Activated naive CD4-positive, alpha-beta T cell treated with anti-CD3 and anti-CD28 coated beads, Interleukin-2, amount 50 U/mL, for 72 hours (primary cell): ENCODE measurements around the gene HLA-DQA1. TPM values are rescaled to one million over a fixed set of nuclear protein-coding genes. Genes with fewer than 3 reads are reported as not detected.
A peak's percentile ranks its signal among the peaks of the same experiment; 100 is the strongest.
"Not testable (repeated sequence)": the region's sequence is repeated elsewhere in the genome, so short reads cannot be mapped to it uniquely, and the experiment has no call there.

Experiments used
- ATAC-seq, 2 donors: fragments of 150-1000 bp; cut with Tn5 transposase; 2 replicates each; pipeline ENCODE4 v1.10.0; 2021; ENCODE audit warnings: mild to moderate bottlenecking in 2 of 2, moderate library complexity in 2 of 2
- DNase-seq, 2 donors: peaks; one replicate each; pipeline ENCODE4 v3.0.0; 2021 to 2022; ENCODE audit warnings: low spot score in 2 of 2
- H3K27ac Mint-ChIP-seq, 2 donors: one replicate each; pipeline ENCODE4 v1.8.0; 2022; ENCODE audit warnings: mild to moderate bottlenecking in 2 of 2, mixed read lengths in 2 of 2
- H3K36me3 Mint-ChIP-seq, 2 donors: one replicate each; pipeline ENCODE4 v1.8.0; 2022; ENCODE audit warnings: mixed read lengths in 2 of 2
- H3K9me3 Mint-ChIP-seq, 2 donors: one replicate each; pipeline ENCODE4 v1.8.0; 2022; ENCODE audit warnings: mixed read lengths in 2 of 2
- total RNA-seq, 2 donors: library from RNA; stranded (reverse); gene quantifications; one replicate each; pipeline ENCODE4 v1.2.3, GENCODE V29; 2022

HLA-DQA1 gene
- total RNA-seq, 2 donors from 2014 or later, result 1.7 TPM; not detected in 1

- H3K36me3 Mint-ChIP-seq, result no peaks in the 10 kb centered on the region
- peak overlapping the region in 1 of 2 donors; percentile 50 for H3K27ac Mint-ChIP-seq
- no peak for ATAC-seq
- no peak for DNase-seq
- H3K9me3 Mint-ChIP-seq, result no peaks in the 10 kb centered on the region
These were observed 2.5 kb downstream of the HLA-DQA1 start for GRCh38 chr6:32639440-32640394.

- Mint-ChIP-seq H3K9me3 (no peaks in the 10 kb centered on the region), H3K27ac (no peak overlapping the region), H3K36me3 (no peaks in the 10 kb centered on the region)
- DNase-seq (no peak), ATAC-seq (no peak)
These were observed 3.9 kb downstream of the HLA-DQA1 start for GRCh38 chr6:32641122-32641521.

GRCh38 chr6:32641785-32642719, 4.8 kb downstream of the HLA-DQA1 start:
- not testable (repeated sequence) for H3K9me3 Mint-ChIP-seq, H3K27ac Mint-ChIP-seq, DNase-seq, ATAC-seq, H3K36me3 Mint-ChIP-seq

GRCh38 chr6:32642720-32643106, 5.5 kb downstream of the HLA-DQA1 start:
- DNase-seq (no peak), ATAC-seq (no peak)
- H3K9me3 Mint-ChIP-seq, result no peaks in the 10 kb centered on the region
- no peaks in the 10 kb centered on the region for H3K36me3 Mint-ChIP-seq
- H3K27ac Mint-ChIP-seq, result no peak overlapping the region

- Mint-ChIP-seq H3K27ac (no peak overlapping the region), H3K9me3 (no peaks in the 10 kb centered on the region), H3K36me3 (no peaks in the 10 kb centered on the region)
- DNase-seq, result no peak
- ATAC-seq, result no peak
These were observed 6.7 kb downstream of the HLA-DQA1 start for GRCh38 chr6:32643904-32644303.

- Mint-ChIP-seq H3K36me3 (no peaks in the 10 kb centered on the region), H3K27ac (no peak overlapping the region), H3K9me3 (no peaks in the 10 kb centered on the region)
- DNase-seq, result no peak
- no peak for ATAC-seq
These were observed 8.0 kb downstream of the HLA-DQA1 start for GRCh38 chr6:32645047-32645703.

- H3K36me3 Mint-ChIP-seq, result peaks cover 0 to 7% of the 10 kb centered on the region in 2 donors
- no peak for DNase-seq
- H3K27ac Mint-ChIP-seq, result no peak overlapping the region
These were observed 18.1 kb downstream of the HLA-DQA1 start for GRCh38 chr6:32655203-32655710.

GRCh38 chr6:32657329-32657728, 20.1 kb downstream of the HLA-DQA1 start:
- not testable (repeated sequence) for H3K9me3 Mint-ChIP-seq, H3K27ac Mint-ChIP-seq, DNase-seq, ATAC-seq, H3K36me3 Mint-ChIP-seq

More at GRCh38 chr6:32655203-32655710, 18.1 kb downstream of the HLA-DQA1 start:
- ATAC-seq, result no peak
- H3K9me3 Mint-ChIP-seq, result no peaks in the 10 kb centered on the region

GRCh38 chr6:32657819-32658218, 20.6 kb downstream of the HLA-DQA1 start:
- DNase-seq, H3K27ac Mint-ChIP-seq, H3K9me3 Mint-ChIP-seq, H3K36me3 Mint-ChIP-seq, ATAC-seq: not testable (repeated sequence)

GRCh38 chr6:32658268-32658897, 21.2 kb downstream of the HLA-DQA1 start:
- peaks cover 0 to 15% of the 10 kb centered on the region in 2 donors for H3K36me3 Mint-ChIP-seq
- H3K9me3 Mint-ChIP-seq, result no peaks in the 10 kb centered on the region
- H3K27ac Mint-ChIP-seq, result no peak overlapping the region
- ATAC-seq (no peak), DNase-seq (no peak)

GRCh38 chr6:32659856-32660595, 22.8 kb downstream of the HLA-DQA1 start:
- no peak overlapping the region for H3K27ac Mint-ChIP-seq

GRCh38 chr6:32662099-32662498, 24.9 kb downstream of the HLA-DQA1 start:
- Mint-ChIP-seq H3K36me3 (peaks cover 0 to 35% of the 10 kb centered on the region in 2 donors), H3K27ac (no peak overlapping the region), H3K9me3 (no peaks in the 10 kb centered on the region)
- ATAC-seq, result no peak
- DNase-seq, result no peak

More at GRCh38 chr6:32659856-32660595, 22.8 kb downstream of the HLA-DQA1 start:
- Mint-ChIP-seq H3K9me3 (no peaks in the 10 kb centered on the region), H3K36me3 (peaks cover 0 to 24% of the 10 kb centered on the region in 2 donors)
- ATAC-seq (no peak), DNase-seq (no peak)

- no peak for ATAC-seq
These were observed 25.6 kb downstream of the HLA-DQA1 start for GRCh38 chr6:32662836-32663235.

GRCh38 chr6:32664354-32664753, 27.1 kb downstream of the HLA-DQA1 start:
- Mint-ChIP-seq H3K9me3 (no peaks in the 10 kb centered on the region), H3K36me3 (peaks cover 0 to 35% of the 10 kb centered on the region in 2 donors), H3K27ac (no peak overlapping the region)
- no peak for ATAC-seq
- no peak for DNase-seq

More at GRCh38 chr6:32662836-32663235, 25.6 kb downstream of the HLA-DQA1 start:
- DNase-seq, result no peak
- no peak overlapping the region for H3K27ac Mint-ChIP-seq
- H3K36me3 Mint-ChIP-seq, result peaks cover 0 to 35% of the 10 kb centered on the region in 2 donors
- no peaks in the 10 kb centered on the region for H3K9me3 Mint-ChIP-seq

GRCh38 chr6:32664827-32665362, 27.7 kb downstream of the HLA-DQA1 start:
- H3K9me3 Mint-ChIP-seq, result no peaks in the 10 kb centered on the region
- peaks cover 0 to 32% of the 10 kb centered on the region in 2 donors for H3K36me3 Mint-ChIP-seq
- no peak for DNase-seq
- ATAC-seq, result peak; percentile 43 to 56
- no peak overlapping the region for H3K27ac Mint-ChIP-seq
